Thyroid gland (tissue), 4 donors: ENCODE results near the gene CHAF1A. TPM values are rescaled to one million over a fixed set of nuclear protein-coding genes. Genes with fewer than 3 reads are reported as not detected.

Source experiments
- DNase-seq, 2 donors: peaks; one replicate each; pipeline ENCODE4 v3.0.0-alpha.2; 2019
- H3K27ac ChIP-seq, 3 donors: fragments of 200-600 bp; sonication (generic); 1 replicate in 2 of 3; 2 replicates in 1 of 3; pipeline ENCODE4 v1.5.1; 2016 to 2019; ENCODE audit warnings: mild to moderate bottlenecking in 1 of 3, moderate library complexity in 1 of 3
- H3K27me3 ChIP-seq: fragments of 200-600 bp; sonication (generic); one replicate; pipeline ENCODE4 v1.5.1; 2019
- H3K36me3 ChIP-seq, 2 donors: fragments of 200-600 bp; sonication (generic); one replicate each; pipeline ENCODE4 v1.5.1; 2016 to 2019
- H3K4me1 ChIP-seq, 2 donors: fragments of 200-600 bp; sonication (generic); one replicate each; pipeline ENCODE4 v1.5.1; 2017 to 2019
- H3K4me3 ChIP-seq, 3 donors: fragments of 200-600 bp; sonication (generic); replicated peaks in 1 of 3; 1 replicate in 2 of 3; 2 replicates in 1 of 3; pipeline ENCODE4 v1.5.1; 2016; ENCODE audit warnings: mild to moderate bottlenecking in 1 of 3
- H3K9me3 ChIP-seq: fragments of 200-600 bp; sonication (generic); one replicate; pipeline ENCODE4 v1.5.1; 2017
- POLR2A ChIP-seq, 2 donors: fragments of 450-650 bp; IDR thresholded peaks; one replicate each; pipeline ENCODE4 v1.6.1; 2017; ENCODE audit warnings: antibody characterized with exemption in 2 of 2, mild to moderate bottlenecking in 2 of 2, moderate library complexity in 1 of 2
- WGBS, 2 donors: methylation state at CpG; one replicate each; pipeline ENCODE4 v1.1.5; 2017; 5-methylcytosine and 5-hydroxymethylcytosine counted together
- intact Hi-C: fragments of 100-400 bp; cut with DNase I; formaldehyde crosslinking; loops from one replicate; pipeline ENCODE4 v1.15.1; 2023
- total RNA-seq, 4 donors: library from RNA; depleted of rRNA; stranded (reverse); fragments of >200 nt; gene quantifications; one replicate each; pipeline ENCODE4 v1.2.3, GENCODE V29; 2016
- TF ChIP-seq, protein P1 (sequence below), 6 experiments: fragments of 200-600 bp in 3 of 6; fragments of 450-650 bp in 3 of 6; sonication (generic) in 3 of 6; IDR thresholded peaks; one replicate each; pipeline ENCODE4 v1.5.1; 2016 to 2019; ENCODE audit warnings: antibody characterized with exemption in 6 of 6, mild to moderate bottlenecking in 2 of 6, inconsistent platforms in 1 of 6, moderate library complexity in 1 of 6

CHAF1A gene
- total RNA-seq, 4 donors from 2014 or later, result 4.1 to 5.1 (median 4.4) TPM

DNA sequence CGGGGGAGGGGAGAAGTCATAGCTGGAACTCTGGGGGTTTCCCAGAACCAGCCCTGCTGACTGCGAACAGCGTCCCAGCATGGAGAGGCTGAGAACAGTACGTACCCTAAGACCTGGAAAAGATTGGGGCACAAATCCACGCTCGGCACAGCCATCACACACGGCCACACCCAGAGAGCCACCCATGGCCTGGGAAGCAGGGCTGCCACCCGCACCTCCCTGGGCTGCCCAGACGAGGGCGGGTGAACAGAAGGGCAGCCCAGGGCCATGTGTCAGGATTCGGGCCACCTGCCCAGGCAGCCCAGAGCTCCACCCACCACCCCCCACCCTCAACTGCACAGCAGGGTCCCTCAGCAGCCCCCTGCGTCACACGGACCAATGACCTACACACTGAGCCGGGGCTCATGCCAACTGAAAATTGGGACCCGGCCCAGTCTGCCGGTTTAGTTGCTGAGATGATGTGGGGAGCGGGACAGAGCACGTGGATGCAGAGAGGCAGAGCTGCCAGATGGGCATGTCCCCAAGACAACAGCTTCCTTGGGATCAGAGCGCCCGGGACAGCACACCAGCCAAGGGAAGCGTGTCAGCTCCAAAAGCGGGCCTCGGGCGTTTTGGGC, 46.7 kb downstream of the CHAF1A start:
- TF ChIP-seq, protein P1, sequence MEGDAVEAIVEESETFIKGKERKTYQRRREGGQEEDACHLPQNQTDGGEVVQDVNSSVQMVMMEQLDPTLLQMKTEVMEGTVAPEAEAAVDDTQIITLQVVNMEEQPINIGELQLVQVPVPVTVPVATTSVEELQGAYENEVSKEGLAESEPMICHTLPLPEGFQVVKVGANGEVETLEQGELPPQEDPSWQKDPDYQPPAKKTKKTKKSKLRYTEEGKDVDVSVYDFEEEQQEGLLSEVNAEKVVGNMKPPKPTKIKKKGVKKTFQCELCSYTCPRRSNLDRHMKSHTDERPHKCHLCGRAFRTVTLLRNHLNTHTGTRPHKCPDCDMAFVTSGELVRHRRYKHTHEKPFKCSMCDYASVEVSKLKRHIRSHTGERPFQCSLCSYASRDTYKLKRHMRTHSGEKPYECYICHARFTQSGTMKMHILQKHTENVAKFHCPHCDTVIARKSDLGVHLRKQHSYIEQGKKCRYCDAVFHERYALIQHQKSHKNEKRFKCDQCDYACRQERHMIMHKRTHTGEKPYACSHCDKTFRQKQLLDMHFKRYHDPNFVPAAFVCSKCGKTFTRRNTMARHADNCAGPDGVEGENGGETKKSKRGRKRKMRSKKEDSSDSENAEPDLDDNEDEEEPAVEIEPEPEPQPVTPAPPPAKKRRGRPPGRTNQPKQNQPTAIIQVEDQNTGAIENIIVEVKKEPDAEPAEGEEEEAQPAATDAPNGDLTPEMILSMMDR (IDR thresholded peaks at IDR 0.05), result no peak
- TF ChIP-seq POLR2A (IDR thresholded peaks at IDR 0.05), result no peak
- Histone ChIP-seq H3K4me3 (no peak overlapping the region), H3K27me3 (no peaks in the 10 kb centered on the region), H3K36me3 (peaks cover 81 to 91% of the 10 kb centered on the region in 2 donors), H3K27ac (no peak overlapping the region), H3K9me3 (no peaks in the 10 kb centered on the region), H3K4me1 (peaks cover 0 to 3% of the 10 kb centered on the region in 2 donors)
- 90 to 100% methylated on average over 1 to 17 of the region's 24 CpGs for WGBS, 2 donors
- DNase-seq, result no peak
- intact Hi-C loops, result no loop called here

DNA sequence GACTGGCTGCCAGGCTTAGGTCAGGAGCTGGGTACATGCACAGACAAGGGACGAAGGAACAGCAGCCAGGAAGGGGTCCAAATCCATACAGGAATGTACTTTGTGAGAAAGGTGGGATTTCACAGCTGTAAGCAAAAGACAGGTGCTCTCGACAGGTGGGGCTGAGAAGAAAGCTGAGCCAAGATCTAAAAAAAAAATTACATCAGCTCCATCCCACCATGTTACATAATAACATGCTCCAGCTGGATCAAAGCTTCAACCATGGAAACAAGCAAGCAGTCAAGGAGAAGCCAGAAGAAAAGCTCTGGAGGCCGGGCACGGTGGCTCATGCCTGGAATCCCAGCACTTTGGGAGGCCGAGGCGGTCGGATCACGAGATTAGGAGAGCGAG, 47.2 kb downstream of the CHAF1A start:
- Histone ChIP-seq H3K4me3 (no peak overlapping the region), H3K27ac (no peak overlapping the region), H3K36me3 (peaks cover 78 to 90% of the 10 kb centered on the region in 2 donors), H3K4me1 (peaks cover 1 to 8% of the 10 kb centered on the region in 2 donors), H3K9me3 (no peaks in the 10 kb centered on the region), H3K27me3 (no peaks in the 10 kb centered on the region)
- 90 to 95% methylated on average over 9 of the region's 9 CpGs for WGBS, 2 donors
- TF ChIP-seq, protein P1 (IDR thresholded peaks at IDR 0.05), result no peak
- TF ChIP-seq POLR2A (IDR thresholded peaks at IDR 0.05), result no peak
- intact Hi-C loops, result no loop called here
- no peak for DNase-seq

DNA sequence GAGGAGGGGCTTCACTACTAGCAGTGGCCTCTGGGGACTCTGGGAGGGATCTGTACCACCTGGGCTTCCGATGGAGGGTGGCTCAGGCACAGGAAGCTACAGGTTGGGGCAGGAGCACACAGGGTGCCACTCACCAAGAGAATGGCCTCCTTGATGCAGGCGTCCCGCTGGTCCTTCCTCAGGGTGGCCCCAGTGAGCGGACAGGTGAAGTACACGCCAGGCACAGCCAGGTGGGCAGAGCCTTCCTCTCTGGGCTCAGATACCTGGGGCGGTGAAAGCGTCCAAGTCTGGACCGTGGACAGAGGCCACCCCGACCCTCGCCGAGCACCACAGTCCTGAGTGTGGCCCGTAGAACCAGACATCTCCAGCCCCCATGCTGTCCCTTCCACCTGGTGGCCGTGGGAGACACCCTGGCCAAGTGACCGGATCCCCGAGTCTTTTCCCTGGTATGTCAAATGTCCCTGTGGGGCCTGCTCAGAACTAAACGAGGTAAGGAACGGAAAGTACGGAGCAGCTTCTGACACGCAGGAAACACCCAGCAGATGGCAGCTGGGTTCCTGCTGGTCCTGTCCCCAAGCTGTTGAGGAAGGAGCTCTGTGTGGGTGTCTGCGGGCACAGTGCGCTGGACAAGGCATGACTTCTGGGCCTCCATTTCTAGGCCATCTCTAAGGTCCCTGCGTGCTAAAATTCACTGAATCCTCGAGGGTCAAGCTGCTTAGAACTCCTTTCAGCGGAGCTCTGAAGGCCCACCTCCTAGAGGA, 50.0 kb downstream of the CHAF1A start:
- no peaks in the 10 kb centered on the region for H3K9me3 ChIP-seq
- H3K27me3 ChIP-seq, result no peaks in the 10 kb centered on the region
- H3K36me3 ChIP-seq, result peaks cover 50 to 62% of the 10 kb centered on the region in 2 donors
- H3K4me3 ChIP-seq, result no peak overlapping the region
- H3K4me1 ChIP-seq, result peaks cover 24 to 30% of the 10 kb centered on the region in 2 donors
- intact Hi-C loops, result no loop called here
- no peak for TF ChIP-seq POLR2A (IDR thresholded peaks at IDR 0.05)
- TF ChIP-seq, protein P1 (IDR thresholded peaks at IDR 0.05), result no peak
- no peak for DNase-seq
- WGBS, 2 donors, result 90 to 91% methylated on average over 11 to 12 of the region's 24 CpGs
- H3K27ac ChIP-seq, result no peak overlapping the region

DNA sequence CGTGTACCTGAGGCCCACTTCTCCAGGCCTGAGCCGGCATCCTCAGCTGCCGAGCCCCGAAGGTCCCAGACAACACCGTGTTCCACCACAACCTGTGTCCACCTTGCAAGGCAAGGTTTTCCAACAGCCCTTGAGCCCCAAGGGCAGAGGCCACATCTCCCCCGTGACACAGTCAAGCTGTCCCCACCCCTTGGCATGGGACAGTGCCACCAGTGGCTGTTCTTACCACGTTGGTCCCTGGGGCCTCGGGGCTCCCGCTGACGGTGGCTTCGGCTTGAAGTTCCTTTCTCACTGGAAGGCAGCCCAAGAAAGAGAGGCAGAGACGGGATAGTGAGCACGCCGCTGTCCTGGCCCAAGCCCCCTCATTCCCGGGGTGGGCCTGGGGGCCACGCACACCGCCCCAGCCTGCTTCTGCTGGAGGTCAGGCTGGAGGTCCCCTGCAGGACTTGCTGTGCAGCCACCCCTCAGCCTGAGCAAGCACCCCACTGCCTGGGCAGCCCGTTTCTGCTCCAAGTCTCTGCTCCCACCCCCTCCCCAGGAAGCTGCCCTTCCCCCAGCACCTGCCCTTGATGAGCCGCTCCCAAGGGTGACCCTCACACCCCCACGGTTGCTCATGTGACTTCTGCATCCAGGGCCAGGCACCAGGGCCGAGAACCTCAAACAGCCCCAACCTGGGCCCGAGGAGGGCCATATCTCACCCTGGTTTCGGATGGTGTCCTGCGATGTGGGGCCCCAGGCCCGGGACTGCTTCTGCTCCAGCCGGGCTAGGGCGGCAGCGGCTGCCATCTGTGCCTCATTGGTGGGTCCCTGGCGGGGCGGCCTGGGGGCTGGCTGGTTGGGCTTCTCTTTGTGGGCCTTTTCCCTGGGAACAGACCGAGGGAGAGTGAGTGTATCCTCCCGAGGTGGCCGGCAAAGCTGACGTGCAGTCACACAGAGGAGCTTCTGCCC, 51.1 kb downstream of the CHAF1A start:
- DNase-seq, result no peak
- H3K27ac ChIP-seq, result no peak overlapping the region

More for the DNA sequence above, 51.1 kb downstream of the CHAF1A start:
- intact Hi-C loops, result no loop called here
- H3K36me3 ChIP-seq, result peaks cover 39 to 51% of the 10 kb centered on the region in 2 donors
- H3K4me1 ChIP-seq, result peaks cover 27 to 32% of the 10 kb centered on the region in 2 donors
- no peak overlapping the region for H3K4me3 ChIP-seq
- H3K27me3 ChIP-seq, result no peaks in the 10 kb centered on the region
- TF ChIP-seq, protein P1 (IDR thresholded peaks at IDR 0.05), result no peak
- no peak for TF ChIP-seq POLR2A (IDR thresholded peaks at IDR 0.05)
- H3K9me3 ChIP-seq, result no peaks in the 10 kb centered on the region
- 80% methylated on average over 14 to 19 of the region's 34 CpGs for WGBS, 2 donors
